Stimulated activated CD4-positive, alpha-beta T cell treated with anti-CD3 and anti-CD28 coated beads, Interleukin-12 subunit alpha, Interleukin-12 subunit beta, amount 100 ng/mL, for 4 hours (primary cell): Measurements from ENCODE around the gene ZMYND19.
"Not testable (repeated sequence)": the region's sequence is repeated elsewhere in the genome, so short reads cannot be mapped to it uniquely, and the experiment has no call there.

ENCODE experiments used
- DNase-seq: peaks from one replicate; pipeline ENCODE4 v3.0.0-alpha.2; 2020

Gene ZMYND19

DNA sequence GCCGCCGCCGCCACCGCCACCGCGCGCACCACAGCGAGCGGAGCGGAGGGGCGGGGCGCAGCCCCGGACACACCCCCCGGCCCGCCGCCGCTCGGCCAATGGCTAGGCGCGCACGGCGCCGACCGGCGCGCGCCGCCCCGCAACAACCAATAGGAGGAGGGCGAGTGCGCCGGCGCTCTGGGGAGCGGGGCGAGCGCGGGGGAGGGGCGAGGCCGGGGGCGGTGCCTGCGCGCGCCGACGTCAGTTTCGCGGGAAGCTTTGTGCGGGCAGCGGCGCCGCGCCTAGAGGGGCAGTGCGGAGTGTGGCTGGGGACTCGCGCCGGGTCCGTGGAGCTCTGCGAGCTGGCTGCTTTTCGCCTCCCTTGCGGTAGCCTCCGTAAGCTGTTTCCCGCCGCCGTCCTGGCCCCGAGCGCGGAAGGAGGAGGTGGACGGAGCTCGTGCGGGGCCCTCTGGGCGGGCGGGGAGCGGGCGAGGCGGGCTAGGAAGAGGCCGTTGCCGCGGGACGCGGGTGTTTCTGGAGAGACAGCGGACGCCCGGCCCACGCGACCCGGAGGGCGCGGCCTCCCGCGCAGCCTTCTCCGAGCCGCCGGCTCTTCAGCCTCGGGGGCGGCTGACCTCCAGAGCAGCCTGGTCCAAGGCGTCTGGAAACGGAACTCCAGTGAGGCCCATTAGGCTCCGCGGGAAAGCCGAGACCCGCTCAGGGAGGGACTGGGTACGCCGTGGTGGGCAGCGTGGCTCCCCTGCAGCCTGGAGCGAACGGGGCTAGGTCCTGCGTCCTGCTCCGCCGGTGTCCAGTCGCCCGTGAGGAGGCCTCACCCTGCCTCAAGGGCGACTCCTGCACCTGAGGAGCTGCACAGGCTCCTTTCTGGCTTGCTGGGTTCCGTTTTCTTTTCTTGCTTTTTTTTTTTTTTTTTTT is at the start of gene ZMYND19:
ZMYND19 (minus strand) TSS at position 44 of the 915 bp plus-strand sequence. CDS start 249 bp downstream, outside the sequence.
- DNase-seq, result peak; percentile 91

DNA sequence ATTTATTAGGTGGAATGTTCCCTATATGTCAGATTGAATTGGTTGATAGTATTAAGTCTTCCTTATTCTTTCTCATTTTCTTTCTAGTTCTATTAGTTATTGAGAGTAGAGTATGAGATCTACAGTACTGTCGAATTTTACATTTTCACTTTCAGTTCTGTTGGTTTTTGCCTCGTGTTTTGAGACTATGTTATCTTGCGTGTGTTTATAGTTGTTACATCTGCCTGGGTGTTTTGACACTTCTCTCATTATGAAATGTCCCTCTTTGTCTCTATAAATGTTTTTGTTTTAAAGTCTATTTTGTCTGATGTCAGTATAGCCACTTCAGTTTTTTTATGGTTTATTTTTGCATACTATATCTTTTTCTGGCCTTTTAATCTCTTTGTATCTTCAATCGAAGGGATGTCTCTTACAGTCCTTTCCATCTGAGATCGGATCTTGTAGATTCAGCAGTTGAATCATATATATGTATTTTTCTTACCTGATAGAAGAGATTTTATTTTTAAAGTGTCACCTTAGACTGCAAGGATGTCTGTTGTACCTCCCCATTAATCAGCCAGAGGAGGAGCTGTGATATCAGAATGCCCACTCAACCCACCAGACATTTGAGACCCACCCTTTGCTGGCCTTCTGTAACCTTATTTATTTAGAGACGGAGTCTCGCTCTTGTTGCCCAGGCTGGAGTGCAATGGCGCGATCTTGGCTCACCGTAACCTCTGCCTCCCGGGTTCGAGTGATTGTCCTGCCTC is 49.2 kb upstream of the ZMYND19 start:
- DNase-seq, result no peak

DNA sequence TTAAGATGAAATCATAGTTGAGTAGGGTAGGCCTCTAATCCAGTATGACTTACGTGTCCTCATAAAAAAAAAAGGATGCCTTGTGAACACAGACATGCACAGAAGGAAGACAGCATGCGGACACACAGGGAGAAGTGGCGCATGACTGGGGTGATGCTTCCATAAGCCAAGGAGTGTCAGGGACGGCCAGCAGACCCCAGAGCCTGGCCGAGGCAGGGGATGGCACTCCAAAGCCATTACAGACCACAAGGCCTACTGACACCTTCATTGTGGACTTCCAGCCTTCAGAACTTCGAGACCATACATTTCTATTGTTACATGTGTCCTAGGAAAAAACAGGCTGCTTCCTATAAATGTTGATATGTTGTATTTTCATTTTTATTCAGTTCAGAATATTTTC is 48.4 kb upstream of the ZMYND19 start:
- DNase-seq, result no peak

DNA sequence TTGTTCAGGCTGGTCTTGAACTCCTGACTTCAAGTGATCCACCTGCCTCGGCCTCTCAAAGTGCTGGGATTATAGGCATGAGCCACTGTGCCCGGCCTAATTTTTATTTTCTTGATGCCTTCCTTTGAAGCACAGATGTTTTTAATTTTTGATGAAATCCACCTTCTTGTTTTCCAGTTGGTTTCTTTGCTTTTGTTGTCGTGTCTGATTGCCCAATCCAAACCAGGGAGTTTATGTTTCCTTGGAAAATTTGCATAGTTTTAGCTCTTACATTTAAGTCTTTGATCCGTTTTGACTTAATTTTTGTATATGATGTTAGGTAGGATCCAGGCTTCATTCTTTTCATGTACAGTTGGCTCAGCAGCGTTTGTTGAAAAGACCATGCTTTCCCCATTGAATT is 43.7 kb upstream of the ZMYND19 start:
- DNase-seq, result no peak

DNA sequence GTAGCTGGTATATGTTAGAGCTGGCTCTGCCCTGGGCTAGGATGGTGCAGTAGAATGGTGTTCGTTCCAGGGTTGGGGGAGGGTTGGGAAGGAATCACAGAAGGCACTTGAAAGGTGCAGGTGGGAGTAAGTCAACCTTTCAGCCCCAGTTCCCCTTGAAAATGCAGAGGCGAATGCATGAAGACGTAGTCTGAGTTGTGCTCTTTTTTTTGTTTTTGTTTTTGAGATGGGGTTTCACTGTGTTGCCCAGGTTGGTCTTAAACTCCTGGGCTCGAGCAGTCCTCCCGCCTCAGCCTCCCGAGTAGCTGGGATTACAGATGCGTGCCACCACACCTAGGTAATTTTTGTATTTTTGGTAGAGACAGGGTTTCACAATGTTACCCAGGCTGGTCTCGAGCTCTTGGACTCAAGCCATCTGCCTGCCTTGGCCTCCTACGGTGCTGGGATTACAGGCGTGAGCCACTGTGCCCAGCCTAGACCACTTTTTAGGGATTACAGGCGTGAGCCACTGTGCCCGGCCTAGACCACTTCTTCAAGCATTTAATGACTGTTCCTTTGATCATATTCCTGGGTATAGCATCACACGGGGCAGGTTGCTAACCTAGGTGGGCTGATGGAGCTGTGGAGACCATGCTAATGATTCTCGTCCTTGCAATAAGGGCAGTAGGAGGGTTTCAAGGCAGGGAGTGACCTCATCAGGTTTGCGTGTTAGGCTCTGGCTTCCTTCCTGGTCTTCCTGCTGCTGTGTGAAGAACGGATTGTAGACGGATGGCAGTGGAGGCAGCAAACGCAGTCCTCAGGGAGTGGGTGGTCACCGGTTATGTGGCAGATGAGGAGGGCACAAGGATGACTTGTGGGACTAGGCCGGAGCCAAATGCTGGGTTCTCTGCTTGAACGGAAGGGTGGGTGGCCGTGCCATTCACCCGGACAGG is 42.2 kb upstream of the ZMYND19 start:
- DNase-seq, result no peak

DNA sequence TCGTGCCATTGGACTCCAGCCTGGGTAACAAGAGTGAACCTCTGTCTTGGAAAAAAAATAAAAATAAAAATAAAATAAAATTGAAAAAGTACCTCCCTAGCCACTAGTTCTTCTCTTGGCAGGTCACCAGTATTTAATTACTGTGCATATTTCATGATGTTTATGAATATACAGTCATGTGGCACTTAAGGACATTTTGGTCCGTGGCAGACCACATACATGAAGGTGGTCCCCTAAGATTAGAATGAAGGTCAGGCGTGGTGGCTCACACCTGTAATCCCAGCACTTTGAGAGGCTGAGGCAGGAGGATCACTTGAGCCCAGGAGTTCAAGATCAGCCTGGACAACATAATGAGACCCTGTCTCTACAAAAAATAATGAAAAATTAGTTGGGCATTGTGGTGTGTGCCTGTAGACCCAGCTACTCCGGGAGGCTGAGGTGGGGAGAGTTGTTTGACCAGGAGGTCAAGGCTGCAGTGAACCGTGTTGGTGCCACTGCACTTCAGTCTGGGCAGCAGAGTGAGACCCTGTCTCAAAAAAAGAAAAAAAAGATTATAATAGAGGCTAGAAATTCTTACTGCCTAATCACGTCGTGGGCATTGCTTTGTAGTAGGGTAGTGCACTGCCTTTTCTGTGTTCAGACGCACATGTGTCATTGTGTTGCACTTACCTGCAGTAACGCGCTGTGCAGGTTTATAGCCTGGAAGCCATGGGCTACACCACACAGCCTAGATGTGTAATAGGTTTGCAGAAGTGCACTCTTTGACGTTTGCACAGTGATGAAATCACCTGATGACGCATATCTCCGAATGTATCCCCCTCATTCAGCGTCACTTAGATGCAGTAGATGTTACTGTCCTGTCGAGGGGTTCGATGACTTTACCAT is 41.3 kb upstream of the ZMYND19 start:
- DNase-seq, result no peak

DNA sequence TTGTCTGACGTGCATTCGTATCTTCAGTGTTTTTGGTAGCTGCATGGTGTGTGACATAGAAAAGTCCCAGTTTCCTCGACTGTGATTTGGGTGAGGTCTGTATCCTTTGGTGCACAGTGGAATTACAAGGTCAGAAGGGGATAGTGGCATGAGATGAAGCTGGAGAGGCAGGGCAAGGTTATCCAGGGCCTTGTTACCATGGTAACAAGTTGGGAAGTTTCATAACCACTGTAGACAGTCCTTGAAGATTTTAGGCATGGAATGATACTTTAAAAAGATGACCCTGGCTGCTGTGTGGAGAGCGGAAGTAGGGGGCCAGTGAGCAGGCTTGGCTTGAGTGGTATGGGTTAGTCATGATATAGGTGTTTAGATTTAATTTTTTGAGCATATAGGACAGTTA is 40.4 kb upstream of the ZMYND19 start:
- no peak for DNase-seq

DNA sequence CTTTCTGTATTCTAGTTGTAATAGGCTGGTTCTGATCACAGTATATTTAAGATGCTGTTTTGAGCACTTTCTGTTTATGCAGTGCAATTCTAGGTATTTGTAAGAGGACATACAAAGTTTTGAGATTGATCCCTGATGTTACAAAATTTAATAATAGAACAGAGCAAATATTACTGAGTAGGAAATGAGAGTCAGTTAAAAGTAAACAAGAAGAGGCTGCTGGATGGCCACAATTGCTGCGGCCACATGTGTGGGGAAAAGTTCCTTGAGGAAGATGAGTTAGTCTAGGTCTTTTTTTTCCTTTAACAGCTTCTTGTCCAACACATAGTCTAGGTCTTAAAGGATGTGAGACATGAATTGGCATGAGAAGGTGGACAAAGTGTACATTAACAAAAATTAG is 39.8 kb upstream of the ZMYND19 start:
- no peak for DNase-seq

DNA sequence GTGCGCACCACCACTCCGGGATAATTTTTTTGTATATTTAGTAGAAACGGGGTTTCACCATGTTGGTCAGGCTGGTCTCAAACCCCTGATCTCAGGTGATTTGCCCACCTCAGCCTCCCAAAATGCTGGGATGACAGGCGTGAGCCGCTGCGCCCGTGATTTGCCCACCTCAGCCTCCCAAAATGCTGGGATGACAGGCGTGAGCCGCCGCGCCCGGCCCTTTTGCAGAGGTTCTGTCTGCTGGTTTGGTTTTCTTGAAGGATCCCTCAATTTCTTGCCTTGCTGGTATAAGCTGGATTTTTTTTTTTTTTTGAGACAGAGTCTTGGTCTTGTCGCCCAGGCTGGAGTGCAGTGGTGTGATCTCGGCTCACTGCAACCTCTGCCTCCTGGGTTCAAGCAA is 37.1 kb upstream of the ZMYND19 start:
- DNase-seq, result not testable (repeated sequence)

DNA sequence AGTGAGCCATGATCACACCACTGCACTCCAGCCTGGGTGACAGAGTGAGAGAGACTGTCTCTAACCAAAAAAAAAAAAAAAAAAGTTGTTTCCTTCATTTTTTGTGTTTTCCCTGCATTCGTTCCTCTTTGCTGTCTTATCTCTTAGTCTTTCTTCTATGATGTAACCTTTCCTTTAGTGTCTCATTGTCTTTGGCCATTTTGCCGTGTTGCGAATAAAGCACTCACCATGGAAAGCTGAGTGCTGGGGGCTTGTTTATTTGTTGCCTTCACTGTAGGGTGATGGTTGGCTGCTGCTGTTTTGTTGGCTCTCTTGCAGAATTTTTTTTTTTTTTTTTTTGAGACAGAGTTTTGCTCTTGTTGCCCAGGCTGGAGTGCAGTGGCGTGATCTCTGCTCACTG is 36.2 kb upstream of the ZMYND19 start:
- no peak for DNase-seq

DNA sequence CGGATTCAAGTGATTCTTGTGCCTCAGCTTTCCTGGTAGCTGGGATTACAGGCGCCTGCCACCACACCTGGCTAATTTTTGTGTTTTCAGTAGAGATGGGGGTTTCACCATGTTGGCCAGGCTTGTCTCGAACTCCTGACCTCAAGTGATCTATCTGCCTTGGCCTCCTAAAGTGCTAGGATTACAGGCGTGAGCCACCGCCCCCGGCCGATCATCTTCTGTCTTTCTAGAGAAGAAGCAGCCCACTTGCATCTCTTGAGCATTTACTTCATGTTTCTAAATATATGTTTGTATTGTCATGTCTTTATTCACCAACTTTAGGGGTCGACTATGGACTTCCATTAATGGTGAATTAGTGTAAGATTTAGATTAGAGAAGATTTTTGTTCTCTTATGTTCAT is 31.9 kb upstream of the ZMYND19 start:
- DNase-seq, result not testable (repeated sequence)

DNA sequence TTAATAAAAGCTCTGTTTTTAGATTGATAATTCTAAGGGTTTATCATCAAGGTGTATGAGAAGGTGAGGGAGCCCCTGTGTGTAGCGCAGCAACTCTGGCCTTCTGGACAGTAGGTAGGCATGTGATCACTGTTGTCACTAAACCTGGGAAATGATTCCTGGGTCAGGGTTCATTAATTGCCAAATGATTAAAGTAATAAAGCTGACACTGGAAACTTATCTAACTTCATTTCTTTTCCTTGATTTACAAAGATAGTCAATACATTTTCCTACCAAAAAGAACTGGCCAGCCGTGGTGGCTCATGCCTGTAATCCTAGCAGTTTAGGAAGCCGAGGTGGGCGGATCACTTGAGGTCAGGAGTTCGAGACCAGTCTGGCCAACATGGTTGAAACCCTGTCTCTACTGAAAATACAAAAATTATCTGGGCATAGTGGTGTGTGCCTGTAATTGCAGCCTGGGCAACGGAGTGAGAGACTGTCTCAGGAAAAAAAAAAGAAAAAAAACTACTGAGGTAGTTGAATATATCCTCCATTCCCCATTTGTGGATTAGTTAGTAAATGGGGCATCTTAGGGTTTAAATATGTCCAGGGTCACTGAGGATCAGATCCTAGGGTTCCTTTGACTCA is 30.9 kb upstream of the ZMYND19 start:
- no peak for DNase-seq

DNA sequence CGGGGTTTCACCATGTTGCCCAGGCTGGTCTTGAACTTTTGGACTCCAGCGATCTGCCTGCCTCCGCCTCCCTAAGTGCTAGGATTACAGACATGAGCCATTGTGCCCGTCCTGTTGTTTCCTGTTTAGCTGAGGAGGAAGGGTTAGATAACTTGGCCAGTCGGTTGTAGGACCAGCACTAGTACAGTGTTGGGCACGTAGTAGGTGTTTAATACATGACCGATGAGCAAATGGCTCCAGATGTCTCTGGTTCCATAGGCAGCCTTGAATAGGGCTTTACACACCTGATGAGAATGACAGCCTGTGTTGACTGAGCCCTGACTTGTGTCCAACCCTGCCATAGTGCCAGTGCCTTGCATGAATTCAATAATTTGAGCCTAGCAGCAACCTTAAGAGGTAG is 30.3 kb upstream of the ZMYND19 start:
- no peak for DNase-seq

DNA sequence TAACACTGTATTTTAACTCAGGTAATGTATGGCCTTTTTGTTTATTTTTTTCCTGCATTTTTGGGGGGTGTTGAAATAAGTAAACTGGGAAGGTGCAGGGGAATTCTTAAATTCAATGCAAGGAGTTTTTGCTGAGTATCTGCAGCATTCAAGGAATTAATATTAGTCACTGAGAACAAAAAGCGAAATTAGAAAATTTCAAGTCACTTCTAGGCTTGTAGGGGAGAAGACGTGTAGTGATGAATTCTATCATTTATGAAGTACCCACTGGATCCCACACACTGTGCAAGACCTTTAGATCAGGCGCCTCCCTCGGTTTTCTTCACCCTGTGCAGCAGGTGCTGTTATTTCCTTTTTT is 29.7 kb upstream of the ZMYND19 start:
- DNase-seq, result no peak

DNA sequence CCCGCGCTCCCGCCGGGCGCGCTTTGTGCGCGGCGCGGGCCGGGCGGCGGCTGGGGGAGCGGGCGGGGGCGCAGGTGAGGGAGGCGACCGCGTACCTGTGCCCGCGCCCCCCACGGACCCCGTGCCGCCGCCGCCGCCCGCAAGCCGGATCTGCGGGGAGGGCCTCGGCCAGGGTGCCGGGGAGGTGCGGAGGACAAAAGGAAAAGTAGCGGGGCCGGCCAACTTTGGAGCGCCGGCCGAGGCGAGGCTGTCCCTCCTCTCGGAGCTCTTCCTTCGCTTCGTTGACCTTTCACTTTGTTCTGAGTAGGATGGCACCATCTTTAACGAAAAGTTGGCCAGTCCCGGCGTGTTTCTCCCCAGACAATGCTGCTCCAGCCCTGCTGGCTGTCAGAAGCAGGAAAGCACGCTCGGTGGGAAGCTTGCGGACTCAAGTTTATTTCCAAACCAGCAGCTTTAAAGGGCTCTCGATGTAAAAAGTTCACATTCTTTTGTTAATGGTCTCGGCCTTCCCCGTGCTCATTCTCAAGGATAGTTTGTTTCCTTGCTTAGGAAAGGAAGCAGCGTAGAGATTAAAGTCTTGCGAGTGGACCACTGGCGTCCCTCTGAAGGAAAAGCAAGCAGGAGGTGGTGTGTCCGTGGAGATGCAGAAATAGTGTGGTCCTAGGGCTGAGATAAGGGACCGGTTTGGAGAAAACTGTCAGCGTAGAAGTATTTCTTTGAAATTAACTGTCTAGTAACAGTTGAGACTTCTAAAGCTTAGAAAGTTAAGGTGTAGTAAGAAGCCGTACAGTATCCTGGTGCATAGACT is 29.1 kb upstream of the ZMYND19 start:
- no peak for DNase-seq

DNA sequence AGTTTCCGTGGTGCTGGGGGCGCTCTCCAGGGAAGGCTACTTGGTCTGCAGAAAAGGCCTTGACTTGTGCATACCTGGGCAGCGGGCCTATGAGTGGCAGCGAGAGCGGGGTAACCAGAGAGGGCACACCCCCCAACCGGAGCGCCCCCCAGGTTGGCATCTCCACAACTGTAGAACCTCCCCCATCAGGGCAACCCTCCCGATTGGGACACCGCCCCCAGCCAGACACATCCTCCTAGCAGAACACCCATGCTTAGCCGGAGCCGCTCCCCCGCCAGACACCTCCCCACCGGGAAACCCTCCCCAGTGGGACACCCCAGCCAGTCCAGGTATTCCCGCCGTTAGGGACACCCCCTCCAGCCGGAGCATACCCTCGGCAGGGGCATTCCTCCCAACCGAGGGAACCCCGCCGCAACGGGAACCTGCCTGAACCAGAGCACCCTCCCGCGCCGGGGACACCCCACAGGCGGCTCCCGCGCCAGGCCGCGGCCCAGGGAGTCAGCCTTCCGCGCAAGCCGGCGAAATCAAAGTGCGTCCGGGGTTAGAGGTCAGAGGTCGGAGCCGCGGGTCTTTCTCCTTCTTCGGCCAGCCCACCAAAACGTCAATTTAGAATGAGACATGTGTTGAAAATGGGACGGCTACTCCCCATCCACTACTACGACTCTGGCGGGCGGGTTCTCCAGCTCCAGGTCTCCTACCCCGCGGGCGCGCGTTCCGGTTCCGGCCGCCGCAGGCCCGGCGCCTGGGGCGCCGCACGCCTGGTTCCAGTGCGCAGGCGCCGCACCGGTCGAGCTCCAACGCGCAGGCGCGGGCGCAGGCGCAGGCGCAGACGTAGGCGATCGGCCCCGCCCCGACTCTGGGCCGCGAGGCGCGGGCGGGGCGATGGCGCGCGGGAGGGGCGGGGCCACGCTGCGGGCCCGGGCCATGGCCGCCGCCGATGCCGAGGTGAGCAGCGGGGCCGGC is 28.1 kb upstream of the ZMYND19 start, which contains the start of gene EHMT1:
EHMT1 (plus strand) TSS at position 901 of the 963 bp plus-strand sequence; CDS start at position 925, 24 bp downstream.
- peak; percentile 90 for DNase-seq

DNA sequence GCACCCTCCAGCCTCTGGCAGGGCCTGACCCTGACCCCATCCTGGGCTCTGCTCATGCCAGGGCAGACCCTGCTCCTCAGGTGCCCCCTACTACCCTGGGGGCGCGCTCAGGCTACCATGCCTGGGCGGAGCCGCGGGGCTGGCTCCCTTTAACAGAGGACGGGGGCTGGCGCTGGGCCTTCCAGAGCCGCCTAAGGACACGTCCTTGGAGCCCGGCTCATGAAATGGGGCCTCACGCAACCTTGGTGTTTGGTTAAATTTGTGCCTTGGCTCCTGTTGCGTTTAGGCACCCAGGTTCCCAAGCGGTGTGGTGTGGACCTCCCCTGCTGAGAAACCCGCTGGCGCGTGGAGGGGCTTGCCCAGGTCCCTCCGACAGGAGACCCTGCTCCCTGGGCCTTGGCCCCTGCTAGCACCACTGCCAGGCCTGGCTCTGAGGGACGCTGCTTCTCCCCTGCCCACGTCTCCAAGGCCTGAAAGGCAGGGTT is 25.1 kb upstream of the ZMYND19 start:
- no peak for DNase-seq

DNA sequence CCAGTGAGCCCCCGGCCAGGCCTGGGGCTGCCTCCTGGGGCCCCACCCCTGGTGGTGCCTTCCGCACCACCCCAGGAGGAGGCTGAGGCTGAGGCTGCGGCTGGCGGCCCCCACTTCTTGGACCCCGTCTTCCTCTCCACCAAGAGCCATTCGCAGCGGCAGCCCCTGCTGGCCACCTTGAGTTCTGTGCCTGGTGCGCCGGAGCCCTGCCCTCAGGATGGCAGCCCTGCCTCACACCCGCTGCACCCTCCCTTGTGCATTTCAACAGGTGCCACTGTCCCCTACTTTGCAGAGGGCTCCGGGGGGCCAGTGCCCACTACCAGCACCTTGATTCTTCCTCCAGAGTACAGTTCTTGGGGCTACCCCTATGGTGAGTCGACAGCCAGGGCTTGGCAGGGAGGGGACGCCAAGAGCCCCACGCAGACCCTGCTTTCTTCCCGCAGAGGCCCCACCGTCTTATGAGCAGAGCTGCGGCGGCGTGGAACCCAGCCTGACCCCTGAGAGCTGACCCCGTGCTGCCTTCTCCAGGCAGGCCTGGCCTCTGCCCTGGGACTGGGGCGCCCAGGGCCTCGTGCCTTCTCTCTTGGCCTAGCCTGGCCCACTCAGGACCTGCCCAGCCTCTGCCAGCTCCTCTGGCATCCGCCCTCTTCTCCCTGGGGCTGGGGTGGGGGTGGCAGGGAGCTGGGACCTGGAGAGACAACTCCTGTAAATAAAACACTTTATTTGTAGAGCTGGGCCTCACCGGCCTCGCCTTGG is 24.5 kb upstream of the ZMYND19 start:
- no peak for DNase-seq
